Measurements from ENCODE around the gene NUDT8.
"Not testable (repeated sequence)": the region's sequence is repeated elsewhere in the genome, so short reads cannot be mapped to it uniquely, and the experiment has no call there.

The NUDT8 gene

DNA sequence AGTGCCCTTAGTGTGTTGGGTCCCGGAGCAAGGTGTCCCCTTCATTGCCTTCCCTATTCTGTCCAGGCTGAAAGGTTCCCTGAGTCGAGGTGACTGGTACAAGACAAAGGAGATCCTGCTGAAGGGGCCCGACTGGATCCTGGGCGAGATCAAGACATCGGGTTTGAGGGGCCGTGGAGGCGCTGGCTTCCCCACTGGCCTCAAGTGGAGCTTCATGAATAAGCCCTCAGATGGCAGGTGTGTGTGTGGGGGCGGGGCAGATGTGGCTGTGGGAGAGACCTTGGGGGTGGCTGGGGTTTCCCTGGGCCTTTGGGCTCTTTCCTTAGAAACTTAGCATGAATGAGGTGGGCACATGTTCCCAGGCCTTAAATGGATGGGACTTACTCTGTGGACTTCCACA is 21.3 kb downstream of the NUDT8 start:
- no peak for FAIRE-seq
- no peak for DNase-seq (ENCODE audit: insufficient read length, low spot score)
- TF ChIP-seq, protein P1, sequence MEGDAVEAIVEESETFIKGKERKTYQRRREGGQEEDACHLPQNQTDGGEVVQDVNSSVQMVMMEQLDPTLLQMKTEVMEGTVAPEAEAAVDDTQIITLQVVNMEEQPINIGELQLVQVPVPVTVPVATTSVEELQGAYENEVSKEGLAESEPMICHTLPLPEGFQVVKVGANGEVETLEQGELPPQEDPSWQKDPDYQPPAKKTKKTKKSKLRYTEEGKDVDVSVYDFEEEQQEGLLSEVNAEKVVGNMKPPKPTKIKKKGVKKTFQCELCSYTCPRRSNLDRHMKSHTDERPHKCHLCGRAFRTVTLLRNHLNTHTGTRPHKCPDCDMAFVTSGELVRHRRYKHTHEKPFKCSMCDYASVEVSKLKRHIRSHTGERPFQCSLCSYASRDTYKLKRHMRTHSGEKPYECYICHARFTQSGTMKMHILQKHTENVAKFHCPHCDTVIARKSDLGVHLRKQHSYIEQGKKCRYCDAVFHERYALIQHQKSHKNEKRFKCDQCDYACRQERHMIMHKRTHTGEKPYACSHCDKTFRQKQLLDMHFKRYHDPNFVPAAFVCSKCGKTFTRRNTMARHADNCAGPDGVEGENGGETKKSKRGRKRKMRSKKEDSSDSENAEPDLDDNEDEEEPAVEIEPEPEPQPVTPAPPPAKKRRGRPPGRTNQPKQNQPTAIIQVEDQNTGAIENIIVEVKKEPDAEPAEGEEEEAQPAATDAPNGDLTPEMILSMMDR (IDR thresholded peaks at IDR 0.05; ENCODE audit: insufficient read depth, missing control alignments): no peak

DNA sequence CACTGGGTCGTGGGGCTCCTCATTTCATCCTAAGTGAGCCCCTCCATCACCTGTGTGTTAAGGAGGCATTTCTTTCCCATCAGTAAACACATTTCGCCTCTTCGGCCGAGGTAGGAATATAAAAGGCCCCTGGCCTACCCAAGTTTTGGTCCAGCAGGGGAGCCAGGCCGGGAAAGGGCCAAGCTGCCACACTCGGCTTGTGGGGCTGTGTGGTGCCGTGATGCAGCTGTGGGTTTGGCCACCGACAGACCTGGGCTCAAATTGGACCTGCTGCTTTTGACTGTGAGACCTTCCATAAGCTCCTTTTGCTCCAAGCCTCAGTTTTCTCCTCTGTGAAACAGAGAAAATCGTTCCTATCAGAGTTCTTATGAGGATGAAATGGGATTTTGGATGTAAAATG is 22.2 kb downstream of the NUDT8 start:
- TF ChIP-seq, protein P1 (IDR thresholded peaks at IDR 0.05; ENCODE audit: insufficient read depth, missing control alignments): no peak
- no peak for DNase-seq (ENCODE audit: insufficient read length, low spot score)
- no peak for FAIRE-seq

DNA sequence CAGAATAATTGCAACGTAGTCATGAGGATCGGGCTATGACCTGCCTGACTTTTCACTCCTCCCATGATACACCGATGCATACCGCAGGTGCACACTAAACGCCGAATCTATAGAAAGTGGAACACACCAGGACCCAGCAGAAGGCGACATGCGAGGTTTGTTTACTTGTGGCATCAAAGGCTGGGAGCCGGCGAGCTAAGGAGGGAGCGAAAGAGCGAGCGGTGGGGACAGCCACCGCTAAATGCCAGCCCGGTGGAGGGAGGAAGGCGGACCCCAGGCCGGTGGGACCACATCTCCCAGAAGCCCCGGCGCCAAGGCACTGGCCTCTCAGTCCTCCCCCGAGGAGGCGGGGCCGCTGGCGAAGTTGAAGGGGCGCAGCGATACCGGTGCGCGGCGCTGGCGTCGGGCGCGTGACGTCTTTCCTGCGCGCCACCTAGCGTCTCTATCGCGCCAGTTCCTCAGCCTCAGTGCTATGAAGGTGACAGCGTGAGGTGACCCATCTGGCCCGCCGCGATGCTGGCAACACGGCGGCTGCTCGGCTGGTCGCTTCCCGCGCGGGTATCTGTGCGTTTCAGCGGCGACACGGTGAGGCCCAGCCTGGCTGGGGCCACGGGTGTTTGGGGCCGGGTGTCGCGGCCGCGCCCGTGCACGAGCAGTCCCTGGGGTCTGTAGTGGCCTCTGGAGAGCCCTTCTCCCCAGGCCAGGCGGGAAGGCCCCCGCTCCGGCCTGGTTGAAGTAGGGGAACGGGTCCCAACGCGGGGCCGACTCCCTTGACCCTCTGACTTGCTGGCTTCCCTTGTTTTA is 23.0 kb downstream of the NUDT8 start, which contains the start of gene NDUFV1:
Gene NDUFV1 (plus strand): TSS at position 445 of the 804 bp plus-strand sequence. CDS start 69 bp downstream, at position 514.
- FAIRE-seq (no peak), DNase-seq (ENCODE audit: insufficient read length, low spot score) (no peak)
- TF ChIP-seq, protein P1 (IDR thresholded peaks at IDR 0.05; ENCODE audit: insufficient read depth, missing control alignments): peak; percentile 75

DNA sequence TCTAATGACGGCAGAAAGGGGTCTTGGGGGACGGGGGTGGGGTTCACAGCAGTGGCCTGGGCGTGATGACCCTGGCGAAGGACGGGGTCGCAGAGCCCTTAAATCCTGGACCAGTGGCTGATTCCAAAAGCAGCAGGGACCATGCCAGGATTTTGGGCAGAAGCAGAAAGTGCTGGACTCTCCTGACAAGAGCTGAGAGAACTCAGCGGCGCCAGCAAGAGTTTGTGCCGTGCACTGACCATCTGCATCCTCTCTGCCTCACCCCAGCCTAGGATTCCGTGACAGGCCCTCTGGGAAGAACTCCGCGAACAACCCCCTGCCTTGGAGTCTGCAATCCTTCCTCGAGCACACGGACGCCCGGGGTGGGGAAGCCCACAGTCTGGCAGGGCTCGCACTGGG is 23.6 kb downstream of the NUDT8 start:
- DNase-seq (ENCODE audit: insufficient read length, low spot score): no peak
- no peak for FAIRE-seq
- TF ChIP-seq, protein P1 (IDR thresholded peaks at IDR 0.05; ENCODE audit: insufficient read depth, missing control alignments): no peak

DNA sequence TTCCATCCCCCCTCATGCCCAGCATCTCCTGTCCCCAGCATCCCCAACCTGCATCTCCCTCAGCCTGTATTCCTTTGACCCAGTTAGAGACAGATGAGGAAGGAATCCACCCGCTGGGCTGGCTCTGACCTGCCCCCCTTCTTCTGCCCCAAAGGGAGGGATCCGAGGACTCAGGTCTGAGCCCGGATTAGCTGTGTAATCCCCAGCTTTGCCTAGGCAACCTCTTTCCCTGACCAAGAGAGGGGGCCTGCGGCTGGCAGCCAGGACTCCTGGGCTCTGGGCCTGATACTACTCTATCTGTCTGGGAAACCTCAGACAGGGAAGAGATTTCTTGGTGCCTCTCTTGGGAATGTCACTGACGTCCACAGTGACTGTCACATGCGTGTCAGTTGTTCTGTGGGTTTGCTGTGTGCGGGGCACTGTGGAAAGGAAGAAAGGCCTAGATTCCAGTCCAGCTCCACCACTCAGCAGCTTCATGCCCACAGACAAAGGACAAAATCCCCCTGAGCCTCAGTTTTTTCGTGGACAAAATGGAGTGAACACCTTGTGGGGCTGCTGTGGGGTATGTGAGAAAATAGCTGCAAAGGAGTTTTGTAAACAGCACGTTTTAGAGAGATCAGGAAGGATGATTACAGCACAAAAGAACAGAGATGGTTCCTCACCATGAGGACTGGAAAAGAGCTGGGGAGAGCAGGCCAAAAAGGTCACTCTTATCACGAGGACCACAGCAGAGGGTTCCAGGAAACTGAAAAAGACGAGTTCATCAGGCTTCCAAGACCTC is 24.3 kb downstream of the NUDT8 start:
- peak; percentile 32 for FAIRE-seq
- no peak for DNase-seq (ENCODE audit: insufficient read length, low spot score)
- TF ChIP-seq, protein P1 (IDR thresholded peaks at IDR 0.05; ENCODE audit: insufficient read depth, missing control alignments): no peak

DNA sequence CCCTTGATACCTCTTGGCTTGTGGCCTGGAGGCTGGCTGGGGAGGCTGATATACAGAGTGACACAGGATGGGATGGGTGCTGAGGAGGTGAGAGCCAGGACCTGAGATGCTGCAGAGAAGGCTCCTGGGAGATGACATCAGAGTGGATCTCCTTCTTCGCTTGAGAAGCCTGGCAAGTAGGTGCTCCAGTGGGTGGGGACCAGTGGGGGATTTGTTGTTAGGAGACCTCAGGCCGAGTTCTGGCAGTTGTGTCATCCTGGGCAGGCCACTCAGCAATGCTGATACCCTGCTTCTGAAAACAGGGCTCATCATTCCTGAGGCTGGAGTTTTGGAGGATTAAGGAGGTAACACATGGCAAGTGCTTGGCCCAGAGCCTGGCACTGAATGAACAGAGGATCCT is 24.9 kb downstream of the NUDT8 start:
- FAIRE-seq: no peak
- DNase-seq (ENCODE audit: insufficient read length, low spot score): no peak
- TF ChIP-seq, protein P1 (IDR thresholded peaks at IDR 0.05; ENCODE audit: insufficient read depth, missing control alignments): no peak

DNA sequence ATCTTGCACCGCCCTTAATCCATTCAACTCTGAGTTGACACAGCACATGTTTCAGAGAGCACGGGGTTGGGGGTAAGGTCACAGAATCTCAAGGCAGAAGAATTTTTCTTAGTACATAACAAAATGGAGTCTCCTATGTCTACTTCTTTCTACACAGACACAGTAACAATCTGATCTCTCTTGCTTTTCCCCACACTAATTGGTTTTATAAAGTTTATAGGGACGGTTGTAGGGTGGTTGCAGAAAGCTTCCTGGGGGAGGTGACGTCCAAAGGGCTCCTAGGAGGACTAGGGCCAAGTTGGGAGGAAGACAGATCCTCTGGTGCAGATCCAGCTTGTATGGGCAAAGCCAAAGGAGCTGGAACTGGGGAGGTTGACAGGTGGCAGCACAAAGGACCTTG is 25.6 kb downstream of the NUDT8 start:
- DNase-seq (ENCODE audit: insufficient read length, low spot score); FAIRE-seq: not testable (repeated sequence)

Data from D721Med (cell line).